Activated CD8-positive, alpha-beta memory T cell treated with anti-CD3 and anti-CD28 coated beads, Interleukin-2, amount 50 U/mL, for 4 hours (primary cell): ENCODE data around the gene NPW.
A peak's percentile ranks its signal among the peaks of the same experiment; 100 is the strongest.

Source experiments
- DNase-seq: peaks from one replicate; pipeline ENCODE4 v3.0.0-alpha.2; 2020

Gene NPW

DNA sequence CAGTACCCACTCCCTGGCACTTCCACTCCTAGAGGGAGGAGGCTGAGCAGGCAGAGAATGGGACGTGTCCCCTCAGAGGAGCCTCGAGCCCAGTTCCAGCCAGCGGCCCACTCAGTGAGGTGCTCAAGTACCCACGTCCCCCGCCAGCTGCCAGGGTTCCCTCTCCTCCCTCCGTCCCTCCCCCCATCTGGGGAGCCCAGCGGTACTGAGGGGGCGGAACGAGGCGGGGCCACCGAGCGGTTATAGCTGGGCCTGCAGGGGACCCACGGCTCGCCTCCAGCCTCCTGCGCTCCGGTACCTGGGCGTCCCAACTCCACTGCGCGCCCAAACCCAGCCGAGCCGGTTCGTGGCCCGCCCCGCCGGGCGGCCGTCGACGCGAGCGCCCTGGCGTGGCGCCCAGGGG, at the start of gene NPW:
Gene NPW, plus strand, starts transcription at position 268 of the 403 bp plus-strand sequence.
- no peak for DNase-seq

- DNase-seq: peak; percentile 96
These were observed 47.6 kb upstream of the NPW start, which contains the start of gene TBL3 for GRCh38 chr16:1971796-1972489. TSS of gene TBL3 (plus strand) at chr16:1972053. CDS start at chr16:1972165, 112 bp downstream.

- DNase-seq: no peak
These were observed 47.1 kb upstream of the NPW start for GRCh38 chr16:1972490-1972877.

DNA sequence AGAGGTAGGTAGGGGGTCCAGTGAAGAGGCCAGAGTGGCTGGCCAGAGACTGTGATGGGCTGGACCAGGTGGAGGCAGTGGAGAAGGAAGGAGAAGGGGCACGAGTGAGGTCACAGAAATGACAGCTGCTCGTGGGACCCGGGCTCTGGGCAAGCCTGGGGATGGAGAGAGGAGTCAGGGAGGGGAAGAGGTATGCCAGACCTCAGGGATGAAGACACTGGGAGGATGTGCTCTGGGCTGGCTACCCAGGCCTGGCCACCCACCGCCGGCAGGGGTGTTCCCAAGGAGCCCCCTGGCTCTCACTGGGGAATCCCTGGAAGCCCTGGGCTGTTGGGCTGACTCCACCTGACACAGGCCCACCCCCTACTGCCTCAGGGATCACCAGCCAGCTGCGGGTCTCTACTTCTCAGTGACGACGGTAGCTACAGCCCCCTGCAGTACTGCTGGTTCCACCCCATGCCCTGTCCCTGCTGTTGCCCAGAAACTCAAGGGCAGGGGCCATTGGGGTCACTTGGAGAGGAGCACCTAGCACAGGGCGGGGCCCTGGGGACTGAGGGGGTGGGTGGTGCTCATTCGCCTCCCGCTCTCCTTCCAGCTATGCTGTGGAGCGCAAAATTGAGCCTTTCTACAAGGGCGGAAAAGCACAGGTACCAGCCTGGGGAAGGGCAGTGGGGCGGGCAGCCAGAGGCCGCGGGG, 46.0 kb upstream of the NPW start:
- peak; percentile 16 for DNase-seq

DNA sequence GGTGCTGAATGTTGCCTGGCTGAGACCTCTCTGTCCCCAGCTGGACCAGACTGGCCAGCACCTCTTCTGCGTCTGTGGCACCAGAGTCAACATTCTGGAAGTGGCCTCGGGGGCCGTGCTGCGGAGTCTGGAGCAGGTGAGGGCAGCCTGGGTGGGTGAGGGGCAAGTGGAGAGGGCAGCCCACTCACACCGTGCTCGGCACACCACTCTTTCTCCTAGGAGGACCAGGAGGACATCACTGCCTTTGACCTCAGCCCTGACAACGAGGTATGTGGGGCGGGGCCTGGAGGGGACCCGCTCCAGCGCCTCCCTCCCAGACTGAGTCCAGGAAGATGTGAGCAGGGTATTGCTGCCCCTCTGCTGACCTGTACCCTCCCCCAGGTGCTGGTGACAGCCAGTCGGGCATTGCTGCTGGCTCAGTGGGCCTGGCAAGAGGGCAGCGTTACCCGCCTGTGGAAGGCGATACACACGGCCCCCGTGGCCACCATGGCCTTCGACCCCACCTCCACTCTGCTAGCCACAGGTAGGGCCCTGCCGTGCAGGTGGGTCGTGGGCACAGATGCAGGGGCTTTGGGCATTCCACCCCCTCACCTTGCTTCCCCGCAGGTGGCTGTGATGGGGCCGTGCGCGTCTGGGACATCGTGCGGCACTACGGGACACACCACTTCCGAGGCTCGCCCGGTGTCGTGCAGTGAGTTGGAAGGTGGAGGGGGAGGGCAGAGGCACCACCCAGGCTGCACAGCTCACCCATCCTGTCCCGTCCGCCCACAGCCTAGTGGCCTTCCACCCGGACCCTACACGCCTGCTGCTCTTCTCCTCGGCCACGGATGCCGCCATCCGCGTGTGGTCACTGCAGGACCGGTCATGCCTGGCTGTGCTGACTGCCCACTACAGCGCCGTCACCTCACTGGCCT, 45.2 kb upstream of the NPW start:
- peak; percentile 13 for DNase-seq

GRCh38 chr16:1975432-1976215, 44.0 kb upstream of the NPW start:
- no peak for DNase-seq

- no peak for DNase-seq
These were observed 43.4 kb upstream of the NPW start for GRCh38 chr16:1976216-1976520.

DNA sequence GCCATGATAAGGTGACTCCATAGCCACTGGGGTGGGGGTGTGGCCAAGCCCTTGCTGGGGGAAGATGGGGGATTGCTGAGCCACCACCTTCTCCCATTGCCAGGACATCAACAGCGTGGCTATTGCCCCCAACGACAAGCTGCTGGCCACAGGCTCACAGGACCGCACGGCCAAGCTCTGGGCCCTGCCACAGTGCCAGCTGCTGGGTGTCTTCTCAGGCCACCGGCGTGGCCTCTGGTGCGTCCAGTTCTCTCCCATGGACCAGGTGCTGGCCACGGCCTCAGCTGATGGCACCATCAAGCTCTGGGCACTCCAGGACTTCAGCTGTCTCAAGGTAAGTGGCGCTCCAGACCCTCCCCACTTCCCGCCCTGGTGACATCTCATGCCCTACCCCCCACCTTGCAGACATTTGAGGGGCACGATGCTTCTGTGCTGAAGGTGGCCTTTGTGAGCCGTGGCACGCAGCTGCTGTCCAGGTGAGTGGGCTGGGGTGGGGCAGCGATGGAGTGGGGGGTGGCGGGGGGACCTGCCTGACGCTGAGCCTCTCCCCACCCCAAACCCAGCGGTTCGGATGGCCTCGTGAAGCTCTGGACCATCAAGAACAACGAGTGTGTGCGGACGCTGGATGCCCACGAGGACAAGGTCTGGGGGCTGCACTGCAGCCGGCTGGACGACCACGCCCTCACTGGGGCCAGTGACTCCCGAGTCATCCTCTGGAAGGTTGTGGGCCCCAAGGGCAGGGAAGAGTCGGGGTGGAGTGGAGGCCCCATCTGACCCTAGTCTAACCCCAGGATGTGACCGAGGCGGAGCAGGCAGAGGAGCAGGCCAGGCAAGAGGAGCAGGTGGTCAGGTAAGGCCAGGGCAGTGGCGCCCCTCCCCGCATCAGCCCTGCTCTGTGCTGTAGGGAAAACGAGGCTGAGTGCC, 42.4 kb upstream of the NPW start:
- DNase-seq: no peak

- DNase-seq: no peak
These were observed 41.7 kb upstream of the NPW start for GRCh38 chr16:1977875-1978268.

DNA sequence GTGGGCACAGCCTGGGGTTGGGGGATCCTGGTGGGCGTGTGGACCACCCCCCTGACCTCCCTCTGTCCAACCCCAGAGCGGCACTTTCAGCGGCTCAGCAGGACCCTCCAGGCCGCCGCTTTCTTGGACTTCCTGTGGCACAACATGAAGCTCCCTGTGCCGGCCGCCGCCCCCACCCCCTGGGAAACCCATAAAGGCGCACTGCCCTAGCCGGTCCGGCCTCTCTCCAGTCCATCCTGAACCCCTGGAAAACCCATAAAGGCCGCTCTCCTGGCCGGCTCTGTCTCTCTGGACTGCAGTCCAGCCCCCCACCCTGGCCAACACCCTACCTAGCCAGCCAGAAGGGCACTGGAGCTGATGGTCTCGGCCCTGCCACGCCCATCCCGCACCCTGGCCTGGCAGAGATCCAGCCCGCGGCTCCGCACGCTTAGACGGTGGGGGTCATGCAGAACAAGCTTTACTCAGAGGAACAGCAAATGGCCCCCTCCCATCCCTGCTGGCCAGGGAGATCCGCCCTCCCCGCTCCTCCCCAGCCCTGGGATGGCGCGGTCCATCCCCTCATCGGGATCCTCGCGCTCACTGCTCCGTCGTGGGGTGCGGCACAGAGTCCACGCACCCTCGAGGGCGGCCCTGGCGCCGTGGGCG, 41.0 kb upstream of the NPW start:
- DNase-seq: no peak

GRCh38 chr16:1979271-1980029, 40.1 kb upstream of the NPW start:
- peak; percentile 59 for DNase-seq

GRCh38 chr16:1980030-1980769, 39.4 kb upstream of the NPW start:
- no peak for DNase-seq

GRCh38 chr16:1980770-1981087, 38.9 kb upstream of the NPW start:
- DNase-seq: no peak

DNA sequence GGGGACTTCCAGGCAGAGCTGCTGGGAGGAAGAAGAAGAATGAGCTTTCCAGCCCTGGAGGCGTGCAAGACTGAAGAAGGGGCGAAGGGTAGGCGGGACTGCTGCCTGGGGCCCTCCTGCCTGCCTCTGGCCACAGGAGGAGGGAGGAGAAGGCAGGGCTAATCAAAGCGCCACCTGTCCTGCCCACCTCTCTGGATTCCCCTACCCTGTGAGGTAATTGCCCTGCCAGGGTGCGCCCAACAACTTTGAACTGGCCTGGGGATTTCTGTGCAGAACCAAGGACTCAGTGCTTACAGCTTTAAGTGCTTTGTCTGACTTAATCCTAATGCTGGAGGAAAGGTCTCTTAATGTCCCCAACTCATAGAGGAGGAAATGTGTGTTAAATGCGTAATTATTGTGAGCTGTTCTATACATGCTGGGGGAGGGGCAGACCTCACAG, 38.2 kb upstream of the NPW start, which contains the start of gene NOXO1:
Gene NOXO1, minus strand, starts transcription at position 72 of the 439 bp plus-strand sequence. CDS start 290 bp downstream, outside the sequence.
- no peak for DNase-seq

DNA sequence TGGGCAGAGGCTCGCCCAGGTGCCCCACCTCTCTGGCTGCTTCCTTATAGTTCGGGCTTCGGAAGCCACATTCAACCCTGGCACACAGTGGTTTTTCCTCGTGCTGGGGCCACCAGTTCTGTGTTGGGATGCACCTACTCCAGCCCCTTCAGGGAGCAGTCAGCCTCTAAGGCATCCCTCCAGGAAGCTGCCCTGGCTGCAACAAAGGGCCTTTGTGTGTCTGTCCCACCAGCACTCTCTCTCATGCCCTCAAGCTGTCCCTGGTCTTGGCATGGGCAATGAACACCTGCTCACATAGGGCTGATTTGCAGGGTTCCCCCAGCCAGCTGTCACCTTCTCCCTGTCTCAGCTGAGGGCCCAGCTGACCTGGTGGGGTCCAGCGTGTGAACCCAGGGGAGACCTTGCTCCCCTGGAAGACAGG, 37.6 kb upstream of the NPW start:
- no peak for DNase-seq

GRCh38 chr16:1982991-1983543, 36.5 kb upstream of the NPW start:
- DNase-seq: no peak

GRCh38 chr16:1983544-1984346, 35.8 kb upstream of the NPW start, which contains the start of gene GFER:
TSS of gene GFER (plus strand) at chr16:1984193. CDS start at chr16:1984219, 26 bp downstream.
- peak; percentile 64 for DNase-seq
